C4-2B (cell line): ENCODE measurements around the gene CLIC1.

Experiments
- H3K27ac ChIP-seq: fragments of 450-650 bp; 2 replicates; pipeline ENCODE4 v1.5.1; 2017
- CTCF ChIP-seq: fragments of 450-650 bp; conservative IDR thresholded peaks from 2 replicates; pipeline ENCODE4 v1.5.1; 2017; ENCODE audit warnings: mild to moderate bottlenecking
- ZFX ChIP-seq: fragments of 450-650 bp; IDR thresholded peaks from 2 replicates; pipeline ENCODE4 v1.6.1; 2017

Gene CLIC1

GRCh38 chr6:31767096-31767645, 30.8 kb upstream of the CLIC1 start:
- TF ChIP-seq ZFX: no peak
- TF ChIP-seq CTCF: no peak
- no peak overlapping the region for H3K27ac ChIP-seq

- no peak overlapping the region for H3K27ac ChIP-seq
- TF ChIP-seq CTCF (no peak), ZFX (no peak)
Observed at GRCh38 chr6:31765910-31766794, 29.8 kb upstream of the CLIC1 start.

DNA sequence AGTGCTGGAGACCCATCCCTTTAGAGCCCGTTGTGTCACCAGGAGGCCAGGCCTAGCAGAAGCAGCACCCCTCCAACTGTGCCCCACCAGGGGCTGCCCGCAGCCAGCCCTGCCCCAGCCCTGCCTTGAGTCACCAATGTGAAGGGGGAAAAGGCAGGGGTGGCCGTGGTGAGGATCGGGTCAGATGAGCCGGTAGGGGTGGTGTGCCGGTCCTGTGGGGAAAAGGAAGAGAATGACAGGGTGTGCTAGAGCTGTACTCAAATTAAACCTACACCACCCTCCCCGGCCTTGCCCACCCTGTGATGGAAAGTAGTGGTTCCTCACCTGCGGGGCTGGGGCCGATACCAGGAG, 29.2 kb upstream of the CLIC1 start:
- TF ChIP-seq CTCF (no peak), ZFX (no peak)

DNA sequence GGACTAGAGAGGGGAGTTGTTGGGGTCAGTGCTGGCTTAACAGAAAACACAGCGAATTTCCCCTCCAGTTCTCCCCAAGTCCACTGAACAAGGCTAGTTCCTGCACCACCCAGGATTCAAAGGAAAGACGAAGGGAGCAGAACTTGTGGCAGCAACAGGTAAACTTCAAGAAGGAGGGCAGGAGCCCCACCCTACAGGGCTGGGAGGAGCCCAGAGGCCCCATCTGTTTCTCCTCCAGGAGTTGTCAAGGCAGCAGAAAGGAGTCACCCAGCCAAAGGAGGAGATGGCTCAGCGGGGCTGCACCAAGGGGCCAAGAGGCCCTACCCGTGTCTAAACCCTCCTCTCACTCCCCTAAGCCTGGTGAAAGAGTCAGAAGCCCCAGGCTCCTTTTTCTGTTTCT, 27.9 kb upstream of the CLIC1 start:
- no peak overlapping the region for H3K27ac ChIP-seq

More for the DNA sequence above, 29.2 kb upstream of the CLIC1 start:
- H3K27ac ChIP-seq: no peak overlapping the region

DNA sequence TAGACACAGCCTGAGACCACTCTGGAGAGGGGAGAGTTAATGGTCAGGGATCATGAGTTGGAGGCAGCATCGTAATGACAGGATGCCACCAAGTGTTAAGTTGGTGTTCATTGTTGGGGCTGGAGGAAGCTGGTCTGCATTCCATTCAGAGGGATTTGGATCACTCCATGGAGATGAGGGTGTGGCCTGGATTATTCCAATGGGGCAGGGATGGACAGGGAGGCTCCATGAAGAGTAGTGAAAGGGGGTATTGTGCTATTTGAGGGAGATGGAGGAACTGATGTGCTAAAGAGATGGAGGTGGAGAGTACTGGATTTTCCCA, 27.2 kb upstream of the CLIC1 start:
- H3K27ac ChIP-seq: no peak overlapping the region
- TF ChIP-seq ZFX: no peak

More for the DNA sequence above, 27.9 kb upstream of the CLIC1 start:
- TF ChIP-seq ZFX (no peak), CTCF (no peak)

DNA sequence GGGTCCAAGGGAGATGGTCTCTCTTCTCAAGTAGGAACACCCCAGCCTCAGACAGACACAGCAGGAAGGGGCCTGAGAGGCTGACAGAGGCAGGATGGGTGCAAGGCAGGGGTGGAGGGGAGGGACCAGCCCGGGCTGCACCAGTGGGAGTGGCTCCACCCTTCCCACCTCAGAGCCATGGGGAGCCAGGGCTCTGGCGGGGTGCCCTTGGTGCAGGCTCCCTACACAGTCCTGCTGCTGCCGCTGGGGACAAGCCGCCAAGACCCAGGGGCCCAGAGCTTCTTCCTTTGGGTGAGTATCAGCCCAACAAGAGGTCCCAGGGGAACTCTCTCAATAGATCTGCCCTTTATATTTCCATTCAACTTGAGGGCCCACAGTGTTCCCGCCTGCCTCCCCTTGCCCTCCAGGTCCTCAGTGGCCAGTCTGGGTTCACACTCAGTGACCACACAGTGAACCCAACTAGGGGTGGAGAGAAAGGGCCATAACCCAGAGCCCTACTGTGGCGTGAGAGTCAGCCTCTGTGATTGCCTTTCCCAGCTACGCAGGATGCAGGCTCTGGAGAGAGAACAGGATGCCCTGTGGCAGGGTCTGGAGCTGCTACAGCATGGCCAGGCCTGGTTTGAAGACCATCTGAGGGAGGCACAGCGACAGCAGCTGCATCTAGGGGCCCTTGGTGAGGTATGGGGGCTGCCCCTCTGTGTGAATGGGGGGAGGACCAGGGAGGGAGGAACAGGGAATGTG, 26.7 kb upstream of the CLIC1 start:
- TF ChIP-seq CTCF: no peak
- TF ChIP-seq ZFX: no peak
- H3K27ac ChIP-seq: no peak overlapping the region

DNA sequence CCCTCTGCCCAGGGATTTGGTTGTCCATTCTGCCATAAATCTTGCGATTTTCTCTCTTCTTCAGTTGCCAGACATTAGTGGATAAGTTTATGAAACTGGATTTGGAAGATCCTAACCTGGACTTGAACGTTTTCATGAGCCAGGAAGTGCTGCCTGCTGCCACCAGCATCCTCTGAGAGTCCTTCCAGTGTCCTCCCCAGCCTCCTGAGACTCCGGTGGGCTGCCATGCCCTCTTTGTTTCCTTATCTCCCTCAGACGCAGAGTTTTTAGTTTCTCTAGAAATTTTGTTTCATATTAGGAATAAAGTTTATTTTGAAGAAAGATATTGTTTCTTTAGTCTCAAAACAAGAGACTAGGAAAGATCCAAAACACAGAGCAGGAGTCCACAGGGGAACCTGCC, 26.0 kb upstream of the CLIC1 start, which contains the start of gene SAPCD1:
SAPCD1 (plus strand) TSS at position 301 of the 400 bp plus-strand sequence. CDS start 399 bp downstream, outside the sequence.
- H3K27ac ChIP-seq: no peak within 1 kb of the TSS

More for the DNA sequence above, 26.0 kb upstream of the CLIC1 start, which contains the start of gene SAPCD1:
- TF ChIP-seq ZFX (no peak), CTCF (no peak)
